Stimulated activated naive B cell treated with anti-CD40 and anti-IgM and Interleukin-4, amounts not matched to agents 10 μg/mL and 1 μg/mL and 100 μg/mL, for 72 hours (primary cell): ENCODE results near the gene MT1A.

Experiments used
- ATAC-seq, 2 donors: fragments of 150-1000 bp; cut with Tn5 transposase; replicated peaks; 2 replicates each; pipeline ENCODE4 v1.10.0; 2021; ENCODE audit warnings: moderate library complexity in 1 of 2
- DNase-seq: peaks from one replicate; pipeline ENCODE4 v3.0.0; 2021
- H3K27ac Mint-ChIP-seq: one replicate; pipeline ENCODE4 v1.8.0; 2022; ENCODE audit warnings: mild to moderate bottlenecking, mixed read lengths
- H3K27me3 Mint-ChIP-seq, 2 donors: one replicate each; pipeline ENCODE4 v1.8.0; 2022; ENCODE audit warnings: mixed read lengths in 2 of 2
- H3K36me3 Mint-ChIP-seq, 2 donors: one replicate each; pipeline ENCODE4 v1.8.0; 2022; ENCODE audit warnings: mixed read lengths in 2 of 2, mild to moderate bottlenecking in 1 of 2
- H3K4me1 Mint-ChIP-seq, 2 donors: one replicate each; pipeline ENCODE4 v1.8.0; 2022; ENCODE audit warnings: mixed read lengths in 2 of 2, mild to moderate bottlenecking in 1 of 2
- H3K4me3 Mint-ChIP-seq, 2 donors: one replicate each; pipeline ENCODE4 v1.8.0; 2022; ENCODE audit warnings: mild to moderate bottlenecking in 2 of 2, mixed read lengths in 2 of 2, moderate library complexity in 1 of 2
- H3K9me3 Mint-ChIP-seq, 2 donors: one replicate each; pipeline ENCODE4 v1.8.0; 2022; ENCODE audit warnings: mixed read lengths in 2 of 2, mild to moderate bottlenecking in 1 of 2

MT1A gene

DNA sequence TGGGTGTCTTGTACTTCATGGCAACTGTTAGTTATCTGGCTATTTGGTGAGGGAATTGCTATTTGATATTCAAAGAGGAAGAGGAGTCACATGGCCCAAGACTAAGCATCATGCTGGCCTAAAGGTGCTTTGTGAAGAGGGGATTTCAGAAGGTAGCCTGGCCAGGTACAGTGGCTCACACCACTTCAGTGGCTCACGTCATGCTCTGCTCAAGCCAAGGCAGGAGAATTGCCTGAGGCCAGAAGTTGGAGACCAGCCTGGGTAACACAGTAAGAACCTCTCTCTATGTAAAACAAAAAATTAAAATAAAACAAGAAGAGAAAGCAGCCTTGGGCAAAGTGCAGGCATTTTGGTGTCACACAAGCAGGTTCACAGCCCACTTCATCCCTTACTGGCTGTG is 6.8 kb downstream of the MT1A start:
- Mint-ChIP-seq H3K4me3 (no peak overlapping the region), H3K9me3 (no peaks in the 10 kb centered on the region), H3K27ac (no peak overlapping the region), H3K36me3 (no peaks in the 10 kb centered on the region), H3K4me1 (peaks cover 15 to 18% of the 10 kb centered on the region in 2 donors), H3K27me3 (peaks cover 73 to 78% of the 10 kb centered on the region in 2 donors)
- ATAC-seq = no peak
- no peak for DNase-seq

DNA sequence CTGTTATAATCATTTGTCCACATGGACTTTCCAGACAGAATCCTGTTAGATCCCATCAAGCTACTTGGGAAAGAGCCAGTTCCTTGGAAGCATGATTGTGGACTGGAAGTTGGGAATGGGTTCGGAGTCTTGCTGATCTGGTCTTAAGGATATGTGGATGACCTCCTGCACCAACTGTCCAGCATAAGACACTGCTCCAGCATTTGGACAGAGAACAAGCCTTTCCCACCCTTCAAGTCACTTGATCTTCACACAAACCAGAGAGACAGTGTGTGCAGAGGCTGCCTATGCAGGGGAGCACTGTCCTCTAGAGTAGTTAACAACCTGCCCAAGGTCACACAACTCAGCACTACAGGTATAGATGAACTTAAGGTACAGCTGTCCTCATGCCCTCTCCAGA is 7.4 kb downstream of the MT1A start:
- ATAC-seq = no peak
- no peak for DNase-seq
- Mint-ChIP-seq H3K4me3 (no peak overlapping the region), H3K27ac (no peak overlapping the region), H3K27me3 (peaks cover 68 to 72% of the 10 kb centered on the region in 2 donors), H3K9me3 (no peaks in the 10 kb centered on the region), H3K4me1 (peaks cover 15 to 18% of the 10 kb centered on the region in 2 donors), H3K36me3 (no peaks in the 10 kb centered on the region)

DNA sequence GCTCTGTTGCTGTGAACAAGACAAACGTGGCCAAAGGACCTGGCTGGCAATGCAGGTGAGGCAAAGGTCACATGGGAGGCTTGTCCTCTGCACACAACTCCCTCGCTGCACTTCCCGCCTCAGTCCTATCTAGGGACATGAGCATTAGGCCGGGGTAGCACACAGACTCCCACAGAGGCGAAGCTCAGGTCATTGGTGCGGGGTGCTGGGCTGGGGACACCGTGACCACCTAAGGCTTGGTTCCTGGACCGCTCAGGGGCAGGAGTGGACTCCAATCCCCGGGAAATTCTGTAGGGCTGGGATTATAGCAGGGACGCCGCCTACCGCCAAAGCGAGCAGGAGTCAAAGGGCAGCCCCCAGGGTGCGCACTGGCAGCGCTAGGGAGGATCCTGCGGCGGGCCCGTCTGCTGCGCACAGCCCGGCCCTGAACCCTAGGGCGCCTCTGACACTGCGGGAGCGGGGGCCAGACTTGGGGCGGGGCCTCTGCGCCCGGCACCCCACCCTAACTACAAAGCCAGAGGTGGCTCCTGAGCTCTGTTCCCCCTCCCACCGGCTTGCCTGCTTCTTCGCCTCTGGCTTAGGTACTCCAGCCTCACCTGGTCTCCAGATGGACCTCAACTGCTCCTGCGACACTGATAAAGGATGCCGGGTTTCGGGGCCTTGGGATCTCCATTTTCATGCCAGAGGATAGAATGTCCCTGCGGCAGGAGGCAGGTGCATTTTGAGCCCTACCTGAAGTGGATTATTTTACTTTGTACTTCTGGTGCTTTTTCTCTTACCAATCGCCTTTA is 9.4 kb downstream of the MT1A start:
- no peak for ATAC-seq
- Mint-ChIP-seq H3K9me3 (no peaks in the 10 kb centered on the region), H3K36me3 (no peaks in the 10 kb centered on the region), H3K27me3 (peaks cover 59 to 67% of the 10 kb centered on the region in 2 donors), H3K27ac (no peak overlapping the region), H3K4me3 (no peak overlapping the region), H3K4me1 (peaks cover 12 to 18% of the 10 kb centered on the region in 2 donors)
- no peak for DNase-seq

DNA sequence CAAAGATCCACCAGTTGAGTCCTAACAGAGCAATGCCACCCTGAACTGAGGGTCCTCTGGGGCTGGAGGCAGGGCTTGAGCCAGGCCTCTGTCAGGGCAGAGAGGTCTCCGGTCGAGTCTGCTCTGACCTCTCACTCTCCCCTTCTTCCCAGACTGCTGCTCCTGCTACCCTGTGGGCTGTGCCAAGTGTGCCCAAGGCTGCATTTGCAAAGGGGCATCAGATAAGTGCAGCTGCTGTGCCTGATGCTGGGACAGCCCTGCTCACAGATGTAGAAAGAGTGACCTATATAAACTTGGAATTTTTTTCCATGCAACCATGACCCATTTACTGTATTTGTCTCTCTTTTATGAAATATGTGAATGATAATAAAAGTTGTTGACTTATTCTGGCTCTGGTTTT is 10.8 kb downstream of the MT1A start:
- Mint-ChIP-seq H3K36me3 (no peaks in the 10 kb centered on the region), H3K27me3 (peaks cover 47 to 57% of the 10 kb centered on the region in 2 donors), H3K9me3 (no peaks in the 10 kb centered on the region), H3K27ac (no peak overlapping the region), H3K4me1 (peaks cover 2 to 3% of the 10 kb centered on the region in 2 donors), H3K4me3 (no peak overlapping the region)
- no peak for ATAC-seq
- DNase-seq = no peak

DNA sequence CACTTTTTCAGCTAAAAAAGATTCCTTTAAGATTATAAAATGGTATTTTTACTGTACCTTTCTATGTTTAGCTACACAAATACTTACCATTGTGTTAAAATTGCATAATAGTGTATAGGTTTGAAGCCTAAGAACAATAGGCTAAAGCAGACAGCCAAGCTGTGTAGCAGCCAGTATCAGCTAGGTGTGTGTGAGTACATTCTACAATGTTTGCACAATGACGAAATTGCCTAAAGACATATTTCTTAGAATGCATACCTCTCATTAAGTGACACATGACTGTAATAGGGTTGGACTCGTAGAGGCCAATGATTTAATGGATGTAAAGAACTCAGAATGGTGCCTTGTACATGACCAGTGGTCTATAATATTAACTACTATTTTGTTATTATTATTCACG is 11.4 kb downstream of the MT1A start:
- no peaks in the 10 kb centered on the region for H3K36me3 Mint-ChIP-seq
- ATAC-seq (no peak), DNase-seq (no peak)
- H3K4me1 Mint-ChIP-seq = peaks cover 0 to 2% of the 10 kb centered on the region in 2 donors
- no peaks in the 10 kb centered on the region for H3K9me3 Mint-ChIP-seq
- H3K27me3 Mint-ChIP-seq = peaks cover 41 to 57% of the 10 kb centered on the region in 2 donors
- no peak overlapping the region for H3K4me3 Mint-ChIP-seq
- no peak overlapping the region for H3K27ac Mint-ChIP-seq

DNA sequence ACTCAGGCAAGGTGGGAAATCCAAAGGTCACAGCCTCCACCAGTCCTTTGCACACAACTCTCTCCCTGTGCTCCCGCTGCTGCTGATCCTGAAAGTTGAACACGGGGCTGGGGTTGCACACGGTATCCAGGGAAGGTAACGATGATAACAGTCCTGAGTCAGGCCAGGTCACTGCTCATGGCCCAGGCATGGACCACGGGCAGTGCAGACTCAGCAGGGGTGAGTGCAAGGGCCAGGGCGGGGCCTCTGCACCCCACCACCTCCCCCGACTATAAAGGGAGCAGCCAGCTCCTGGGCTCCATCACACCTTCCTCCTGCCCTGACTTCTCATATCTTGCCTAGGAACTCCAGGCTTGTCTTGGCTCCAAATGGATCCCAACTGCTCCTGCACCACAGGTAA is 13.1 kb downstream of the MT1A start, which contains the start of gene MT1B:
Gene MT1B (plus strand): TSS at position 301 of the 400 bp plus-strand sequence. CDS start 68 bp downstream, at position 369.
- no peak within 1 kb of the TSS for H3K4me3 Mint-ChIP-seq
- DNase-seq (no peak), ATAC-seq (no peak)
- peaks cover 28 to 43% of the 10 kb centered on the region in 2 donors for H3K27me3 Mint-ChIP-seq
- no peaks in the 10 kb centered on the region for H3K9me3 Mint-ChIP-seq
- no peaks in the 10 kb centered on the region for H3K36me3 Mint-ChIP-seq
- peaks cover 0 to 2% of the 10 kb centered on the region in 2 donors for H3K4me1 Mint-ChIP-seq
- no peak within 1 kb of the TSS for H3K27ac Mint-ChIP-seq

DNA sequence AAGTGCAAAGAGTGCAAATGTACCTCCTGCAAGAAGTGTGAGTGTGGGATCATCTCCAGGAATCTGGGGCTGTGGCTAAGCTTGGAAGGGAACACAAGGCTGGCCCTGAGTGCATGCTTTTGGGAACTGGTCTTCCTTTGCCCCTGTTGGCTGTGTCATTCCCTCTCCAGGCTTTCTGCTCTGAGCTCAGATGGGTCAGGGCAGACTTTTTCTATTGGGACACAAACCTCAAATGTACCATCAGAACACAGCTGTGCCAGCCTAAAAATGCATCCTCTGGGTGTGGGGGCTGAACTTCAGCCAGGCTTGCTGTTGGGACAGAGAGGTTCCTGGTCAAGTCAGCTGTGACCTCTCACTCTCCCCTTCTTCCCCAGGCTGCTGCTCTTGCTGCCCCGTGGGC is 14.1 kb downstream of the MT1A start:
- Mint-ChIP-seq H3K36me3 (no peaks in the 10 kb centered on the region), H3K4me3 (no peak overlapping the region)
- no peak for DNase-seq

DNA sequence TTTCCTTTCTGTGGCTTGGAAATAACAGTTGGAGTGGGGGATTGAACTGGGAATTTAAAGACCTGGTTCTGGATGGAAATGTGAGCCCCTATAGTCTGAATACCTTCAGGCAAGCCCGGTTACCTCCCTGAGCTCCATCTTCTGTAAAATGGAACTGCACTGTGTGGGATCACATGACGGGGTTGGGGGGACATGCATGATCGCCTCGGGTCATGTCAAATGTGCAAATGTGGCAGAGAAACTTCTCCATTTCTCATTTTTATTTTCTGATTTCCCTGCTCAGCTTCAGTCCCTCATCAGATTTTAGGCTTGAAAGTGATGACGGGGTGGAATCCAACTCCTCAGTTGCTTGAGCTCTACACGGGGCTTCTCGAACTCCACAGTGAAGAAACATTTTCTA is 14.8 kb downstream of the MT1A start:
- no peak for DNase-seq
- Mint-ChIP-seq H3K36me3 (no peaks in the 10 kb centered on the region), H3K27ac (no peak overlapping the region), H3K4me3 (no peak overlapping the region), H3K4me1 (peaks cover 6 to 10% of the 10 kb centered on the region in 2 donors), H3K27me3 (peaks cover 20 to 29% of the 10 kb centered on the region in 2 donors), H3K9me3 (no peaks in the 10 kb centered on the region)
- no peak for ATAC-seq

More for the DNA sequence above, 14.1 kb downstream of the MT1A start:
- no peak for ATAC-seq
- H3K9me3 Mint-ChIP-seq = no peaks in the 10 kb centered on the region
- peaks cover 20 to 35% of the 10 kb centered on the region in 2 donors for H3K27me3 Mint-ChIP-seq
- no peak overlapping the region for H3K27ac Mint-ChIP-seq
- peaks cover 0 to 6% of the 10 kb centered on the region in 2 donors for H3K4me1 Mint-ChIP-seq

DNA sequence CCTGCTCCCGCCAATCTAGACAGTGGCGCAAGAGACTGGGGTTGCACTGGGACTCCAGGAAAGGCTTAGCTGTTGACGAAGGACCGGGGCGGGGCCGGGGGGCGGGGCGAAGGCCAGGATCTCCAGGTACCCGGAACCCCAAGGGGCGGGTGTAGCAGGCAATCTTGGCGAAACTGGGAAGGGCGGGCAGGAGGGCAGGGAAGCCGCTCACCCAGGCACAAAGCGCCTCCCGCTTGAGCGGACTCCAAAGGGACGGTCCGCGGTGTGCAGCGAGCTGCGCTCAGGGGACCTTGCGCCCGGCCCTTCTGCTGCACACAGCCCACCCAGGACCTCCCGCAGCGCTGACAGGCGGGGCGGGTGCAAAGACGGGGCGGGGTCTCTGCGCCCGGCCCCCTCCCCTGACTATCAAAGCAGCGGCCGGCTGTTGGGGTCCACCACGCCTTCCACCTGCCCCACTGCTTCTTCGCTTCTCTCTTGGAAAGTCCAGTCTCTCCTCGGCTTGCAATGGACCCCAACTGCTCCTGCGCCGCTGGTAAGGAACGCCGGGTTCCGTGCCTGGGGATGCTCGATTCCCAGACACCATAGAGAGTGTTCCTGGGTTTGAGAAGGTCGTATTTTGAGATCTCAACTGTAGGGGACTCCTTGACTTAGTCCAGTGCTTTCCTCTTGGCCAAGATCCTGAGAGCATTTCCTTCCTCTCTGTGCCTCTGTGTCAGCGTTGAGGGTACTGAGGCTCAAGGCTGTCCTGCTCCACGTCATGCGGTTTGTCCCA is 19.3 kb downstream of the MT1A start, which contains the start of gene MT1F:
Gene MT1F (plus strand): TSS at position 405 of the 772 bp plus-strand sequence. CDS start 100 bp downstream, at position 505.
- Mint-ChIP-seq H3K36me3 (peaks cover 0 to 3% of the 10 kb centered on the region in 2 donors), H3K9me3 (no peaks in the 10 kb centered on the region), H3K4me1 (peaks cover 16 to 17% of the 10 kb centered on the region in 2 donors), H3K27me3 (peaks cover 30 to 38% of the 10 kb centered on the region in 2 donors), H3K27ac (peak within 1 kb of the TSS; percentile 88), H3K4me3 (peak within 1 kb of the TSS; percentile 89 to 97)
- peak; percentile 20 for DNase-seq
- peak; percentile 82 to 83 for ATAC-seq

DNA sequence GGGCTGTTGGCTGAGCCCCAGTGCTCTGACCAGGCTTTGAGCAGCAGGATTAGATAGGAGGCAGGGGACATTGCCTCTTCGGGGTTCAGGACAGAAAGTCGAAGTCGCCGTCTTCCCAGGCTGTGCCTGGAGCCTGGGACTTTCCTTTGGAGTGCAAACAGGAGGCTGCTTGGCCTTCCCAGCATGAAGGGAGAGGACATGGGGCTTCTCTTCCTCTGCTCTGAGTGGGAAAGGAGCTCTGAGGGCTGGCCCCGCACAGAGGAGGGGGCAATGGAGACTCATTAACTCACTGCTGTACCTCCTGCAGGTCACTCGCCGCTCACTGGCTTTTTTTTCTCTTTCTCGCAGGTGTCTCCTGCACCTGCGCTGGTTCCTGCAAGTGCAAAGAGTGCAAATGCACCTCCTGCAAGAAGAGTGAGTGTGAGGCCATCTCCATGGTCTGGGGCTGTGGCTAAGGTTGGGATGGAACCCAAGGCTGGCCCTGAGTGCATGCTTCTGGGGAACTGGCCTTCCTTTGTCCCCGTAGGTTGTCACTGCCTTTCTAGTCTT is 19.9 kb downstream of the MT1A start:
- Mint-ChIP-seq H3K9me3 (no peaks in the 10 kb centered on the region), H3K4me3 (peak overlapping the region; percentile 89 to 97), H3K27ac (peak overlapping the region; percentile 88), H3K4me1 (peaks cover 19 to 22% of the 10 kb centered on the region in 2 donors), H3K36me3 (peaks cover 0 to 3% of the 10 kb centered on the region in 2 donors), H3K27me3 (peaks cover 35 to 40% of the 10 kb centered on the region in 2 donors)
- ATAC-seq (no peak), DNase-seq (no peak)

DNA sequence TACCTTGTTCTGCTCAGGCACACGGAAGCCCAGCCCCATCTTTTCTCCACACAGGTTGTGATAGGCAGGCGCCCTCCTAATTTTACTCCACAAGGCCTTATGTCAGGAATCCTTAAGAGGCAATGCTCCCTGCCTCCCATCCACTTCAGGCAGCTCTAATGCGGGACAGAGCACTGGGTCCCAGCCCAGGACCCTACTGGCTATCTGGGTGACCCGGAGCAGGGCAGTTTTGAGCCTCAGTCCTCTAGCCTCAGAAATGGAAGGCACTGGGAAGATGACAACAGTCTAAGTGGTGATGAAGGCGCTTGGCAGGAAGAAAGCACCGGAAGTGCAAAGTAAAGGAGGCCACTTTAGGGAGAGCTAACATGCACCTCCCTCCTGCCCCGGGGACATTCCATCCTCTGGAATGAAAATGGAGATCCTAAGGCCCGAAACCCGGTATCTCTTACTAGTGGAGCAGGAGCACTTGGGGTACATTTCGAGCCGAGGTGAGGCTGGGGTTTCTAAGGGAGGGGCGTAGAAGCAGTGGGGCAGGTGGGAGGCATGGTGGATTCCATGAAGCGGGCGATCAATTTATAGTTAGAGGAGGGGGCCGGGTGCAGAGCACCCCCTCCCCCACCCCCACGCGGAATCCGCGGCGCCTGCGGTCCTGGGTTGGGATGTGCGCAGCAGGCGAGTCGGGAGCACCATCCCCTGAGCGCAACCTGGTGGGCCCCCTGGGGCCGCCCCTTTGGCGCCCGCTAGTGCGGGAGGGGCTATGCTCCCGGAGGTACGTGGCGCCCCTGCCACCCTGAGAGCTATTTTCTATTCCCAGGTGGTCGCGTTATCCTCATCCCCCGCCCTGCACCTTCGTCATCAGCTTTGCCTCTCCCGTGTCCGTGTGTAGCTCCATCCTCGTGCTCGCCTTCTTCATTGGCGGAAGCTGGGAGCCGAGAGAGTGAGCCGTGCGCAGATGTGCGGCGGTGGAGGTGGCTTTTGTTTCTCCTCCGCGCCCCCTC is 24.2 kb downstream of the MT1A start:
- Mint-ChIP-seq H3K4me3 (peak overlapping the region; percentile 55 to 71), H3K27me3 (peaks cover 59 to 68% of the 10 kb centered on the region in 2 donors), H3K36me3 (peaks cover 0 to 3% of the 10 kb centered on the region in 2 donors), H3K9me3 (no peaks in the 10 kb centered on the region), H3K27ac (peak overlapping the region; percentile 26), H3K4me1 (peaks cover 14 to 24% of the 10 kb centered on the region in 2 donors)
- ATAC-seq (no peak), DNase-seq (no peak)

DNA sequence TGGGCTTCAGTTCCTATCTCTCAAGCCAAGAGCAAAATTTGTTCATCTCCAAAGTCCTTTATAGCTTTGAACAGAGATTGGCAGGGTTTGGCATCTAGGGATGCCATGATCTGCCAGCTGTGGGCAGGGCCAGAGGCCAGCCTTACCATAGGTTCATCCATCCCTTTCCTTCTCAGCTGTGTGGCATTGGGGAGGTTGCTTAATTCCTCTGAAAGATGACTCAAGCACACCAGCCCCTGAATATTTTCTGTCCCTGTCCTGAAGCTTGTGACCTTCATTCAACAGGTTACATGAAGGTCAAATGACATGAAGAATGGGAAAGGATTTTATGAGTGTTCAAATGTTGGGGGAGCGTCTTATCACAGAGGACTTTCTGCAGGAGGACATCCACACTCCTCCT is 26.0 kb downstream of the MT1A start:
- Mint-ChIP-seq H3K36me3 (peaks cover 0 to 3% of the 10 kb centered on the region in 2 donors), H3K27me3 (peaks cover 71 to 79% of the 10 kb centered on the region in 2 donors), H3K4me1 (peaks cover 13 to 26% of the 10 kb centered on the region in 2 donors), H3K9me3 (no peaks in the 10 kb centered on the region), H3K4me3 (no peak overlapping the region), H3K27ac (no peak overlapping the region)
- ATAC-seq (no peak), DNase-seq (no peak)
